Astrocyte (in vitro differentiated cells and primary cell): Measurements from ENCODE around the gene FKBP11.

Source experiments
- CTCF ChIP-seq: IDR thresholded peaks from 2 replicates; pipeline ENCODE4 v1.5.1; 2011; ENCODE audit warnings: low read depth, mild to moderate bottlenecking, inconsistent platforms, low read length, moderate library complexity; ENCODE audit not compliant: insufficient read depth
- EZH2 ChIP-seq: IDR thresholded peaks from 2 replicates; pipeline ENCODE4 v1.6.1; 2012; ENCODE audit warnings: mild to moderate bottlenecking, low read length, inconsistent platforms; ENCODE audit not compliant: insufficient read depth

- TF ChIP-seq CTCF = no peak
- no peak for TF ChIP-seq EZH2
Observed at GRCh38 chr12:48930475-48930874, 5.2 kb upstream of the FKBP11 start.
